ENCODE results near the gene LRP1-AS. TPM values are rescaled to one million over a fixed set of nuclear protein-coding genes. Genes with fewer than 3 reads are reported as not detected.

The LRP1-AS gene
- total RNA-seq, 2 experiments from 2014 or later = not detected

- Mint-ChIP-seq H3K4me1 (ENCODE audit: low read depth) (no peaks in the 10 kb centered on the region), H3K36me3 (ENCODE audit: low read depth) (no peaks in the 10 kb centered on the region), H3K4me3 (no peak overlapping the region), H3K27ac (no peak overlapping the region), H3K9me3 (no peaks in the 10 kb centered on the region), H3K27me3 (ENCODE audit: low read depth) (no peaks in the 10 kb centered on the region)
- CTCF ChIA-PET = interaction anchor here (0.6 to 1.5 kb wide), 2 partner anchors 25 to 77 kb away, joined by 3 to 6 read pairs; no protein-coding TSS in a partner anchor
- DNase-seq = no peak
- intact Hi-C loops (cut with micrococcal nuclease) = no loop called here
Observed at GRCh38 chr12:57156701-57157403, 9.4 kb upstream of the LRP1-AS start.

GRCh38 chr12:57154804-57155434 lies 7.5 kb upstream of the LRP1-AS start:
- H3K4me3 Mint-ChIP-seq = no peak overlapping the region
- no peak for DNase-seq
- no peaks in the 10 kb centered on the region for H3K36me3 Mint-ChIP-seq (ENCODE audit: low read depth)
- CTCF ChIA-PET = interaction anchor here (1.2 kb wide), 1 partner anchor 31 kb away, joined by 4 read pairs; no protein-coding TSS in a partner anchor
- H3K27ac Mint-ChIP-seq = no peak overlapping the region
- no peaks in the 10 kb centered on the region for H3K4me1 Mint-ChIP-seq (ENCODE audit: low read depth)
- no peaks in the 10 kb centered on the region for H3K27me3 Mint-ChIP-seq (ENCODE audit: low read depth)
- H3K9me3 Mint-ChIP-seq = no peaks in the 10 kb centered on the region
- intact Hi-C loops (cut with micrococcal nuclease) = no loop called here

GRCh38 chr12:57154076-57154475 lies 6.7 kb upstream of the LRP1-AS start:
- CTCF ChIA-PET = interaction anchor here (1.2 kb wide), 1 partner anchor 30 kb away, joined by 4 read pairs; no protein-coding TSS in a partner anchor
- no peaks in the 10 kb centered on the region for H3K9me3 Mint-ChIP-seq
- H3K4me1 Mint-ChIP-seq (ENCODE audit: low read depth) = no peaks in the 10 kb centered on the region
- intact Hi-C loops (cut with micrococcal nuclease) = no loop called here
- H3K4me3 Mint-ChIP-seq = no peak overlapping the region
- no peaks in the 10 kb centered on the region for H3K36me3 Mint-ChIP-seq (ENCODE audit: low read depth)
- H3K27me3 Mint-ChIP-seq (ENCODE audit: low read depth) = no peaks in the 10 kb centered on the region
- H3K27ac Mint-ChIP-seq = no peak overlapping the region
- DNase-seq = no peak

- Mint-ChIP-seq H3K4me3 (no peak overlapping the region), H3K9me3 (no peaks in the 10 kb centered on the region), H3K27me3 (ENCODE audit: low read depth) (no peaks in the 10 kb centered on the region), H3K27ac (no peak overlapping the region), H3K4me1 (ENCODE audit: low read depth) (no peaks in the 10 kb centered on the region), H3K36me3 (ENCODE audit: low read depth) (no peaks in the 10 kb centered on the region)
- intact Hi-C loops (cut with micrococcal nuclease) = no loop called here
- DNase-seq = no peak
- CTCF ChIA-PET = no interaction called here
Observed at GRCh38 chr12:57153415-57153997, 6.1 kb upstream of the LRP1-AS start.

GRCh38 chr12:57152639-57153038 lies 5.2 kb upstream of the LRP1-AS start:
- intact Hi-C loops (cut with micrococcal nuclease) = no loop called here
- no peaks in the 10 kb centered on the region for H3K36me3 Mint-ChIP-seq (ENCODE audit: low read depth)
- H3K27ac Mint-ChIP-seq = no peak overlapping the region
- H3K4me3 Mint-ChIP-seq = no peak overlapping the region
- CTCF ChIA-PET = no interaction called here
- no peak for DNase-seq
- no peaks in the 10 kb centered on the region for H3K9me3 Mint-ChIP-seq
- H3K27me3 Mint-ChIP-seq (ENCODE audit: low read depth) = no peaks in the 10 kb centered on the region
- H3K4me1 Mint-ChIP-seq (ENCODE audit: low read depth) = no peaks in the 10 kb centered on the region

- Mint-ChIP-seq H3K36me3 (ENCODE audit: low read depth) (no peaks in the 10 kb centered on the region), H3K4me3 (no peak overlapping the region), H3K9me3 (no peaks in the 10 kb centered on the region), H3K4me1 (ENCODE audit: low read depth) (no peaks in the 10 kb centered on the region), H3K27me3 (ENCODE audit: low read depth) (no peaks in the 10 kb centered on the region), H3K27ac (no peak overlapping the region)
- intact Hi-C loops (cut with micrococcal nuclease) = no loop called here
- no peak for DNase-seq
- CTCF ChIA-PET = no interaction called here
Observed at GRCh38 chr12:57151741-57152630, 4.6 kb upstream of the LRP1-AS start.

GRCh38 chr12:57150400-57151000 lies 3.1 kb upstream of the LRP1-AS start:
- intact Hi-C loops (cut with micrococcal nuclease) = no loop called here
- Mint-ChIP-seq H3K9me3 (no peaks in the 10 kb centered on the region), H3K4me3 (no peak overlapping the region), H3K27me3 (ENCODE audit: low read depth) (no peaks in the 10 kb centered on the region), H3K27ac (no peak overlapping the region), H3K36me3 (ENCODE audit: low read depth) (no peaks in the 10 kb centered on the region), H3K4me1 (ENCODE audit: low read depth) (no peaks in the 10 kb centered on the region)
- CTCF ChIA-PET = interaction anchor here (0.7 kb wide), 1 partner anchor 109 kb away, joined by 5 read pairs; no protein-coding TSS in a partner anchor
- no peak for DNase-seq

GRCh38 chr12:57149245-57149900 lies 2.0 kb upstream of the LRP1-AS start:
- H3K4me3 Mint-ChIP-seq = no peak overlapping the region
- intact Hi-C loops (cut with micrococcal nuclease) = no loop called here
- no peaks in the 10 kb centered on the region for H3K4me1 Mint-ChIP-seq (ENCODE audit: low read depth)
- CTCF ChIA-PET = no interaction called here
- DNase-seq = no peak
- no peaks in the 10 kb centered on the region for H3K36me3 Mint-ChIP-seq (ENCODE audit: low read depth)
- H3K27ac Mint-ChIP-seq = no peak overlapping the region
- no peaks in the 10 kb centered on the region for H3K27me3 Mint-ChIP-seq (ENCODE audit: low read depth)
- H3K9me3 Mint-ChIP-seq = no peaks in the 10 kb centered on the region

- no peak overlapping the region for H3K4me3 Mint-ChIP-seq
- no peaks in the 10 kb centered on the region for H3K9me3 Mint-ChIP-seq
- CTCF ChIA-PET = interaction anchor here (0.7 kb wide), 1 partner anchor 94 kb away, joined by 3 read pairs; no protein-coding TSS in a partner anchor
- intact Hi-C loops (cut with micrococcal nuclease) = no loop called here
- DNase-seq = no peak
- no peaks in the 10 kb centered on the region for H3K4me1 Mint-ChIP-seq (ENCODE audit: low read depth)
- no peak overlapping the region for H3K27ac Mint-ChIP-seq
- no peaks in the 10 kb centered on the region for H3K27me3 Mint-ChIP-seq (ENCODE audit: low read depth)
- no peaks in the 10 kb centered on the region for H3K36me3 Mint-ChIP-seq (ENCODE audit: low read depth)
Observed at GRCh38 chr12:57148469-57149244, 1.2 kb upstream of the LRP1-AS start.

GRCh38 chr12:57146092-57146491 lies 1.3 kb downstream of the LRP1-AS start:
- DNase-seq = no peak
- no peaks in the 10 kb centered on the region for H3K9me3 Mint-ChIP-seq
- no peaks in the 10 kb centered on the region for H3K27me3 Mint-ChIP-seq (ENCODE audit: low read depth)
- H3K4me1 Mint-ChIP-seq (ENCODE audit: low read depth) = peaks cover 6% of the 10 kb centered on the region
- CTCF ChIA-PET = interaction anchor here (1.0 to 2.2 kb wide), 4 partner anchors 22 to 37 kb away, joined by 4 to 8 read pairs (median 6); no protein-coding TSS in a partner anchor
- no peaks in the 10 kb centered on the region for H3K36me3 Mint-ChIP-seq (ENCODE audit: low read depth)
- intact Hi-C loops (cut with micrococcal nuclease) = no loop called here
- H3K27ac Mint-ChIP-seq = no peak overlapping the region
- no peak overlapping the region for H3K4me3 Mint-ChIP-seq
